B cell (primary cell): ENCODE measurements around the gene PROM1. TPM values are rescaled to one million over a fixed set of nuclear protein-coding genes. Genes with fewer than 3 reads are reported as not detected.

Experiments
- ATAC-seq: fragments of 200-7000 bp; cut with Tn5 transposase; one replicate; pipeline ENCODE4 v1.10.0; 2021; ENCODE audit warnings: low read depth, mild to moderate bottlenecking, moderate number of reproducible peaks, moderate library complexity
- CTCF ChIA-PET: fragments of 350-600 bp; sonication (Branson Sonifier 250); formaldehyde crosslinking; loops from one replicate; lab custom pipeline; 2021; ENCODE audit warnings: antibody characterized with exemption, inconsistent platforms; lab: Charles Lee
- POLR2A ChIA-PET: fragments of 350-600 bp; sonication (Branson Sonifier 250); formaldehyde crosslinking; loops from one replicate; lab custom pipeline; 2021; ENCODE audit warnings: antibody characterized with exemption; lab: Charles Lee
- DNase-seq: peaks from one replicate; pipeline ENCODE4 v3.0.0; 2013
- H2AFZ ChIP-seq: 2 replicates; pipeline ENCODE4 v1.6.1; 2012; ENCODE audit warnings: mild to moderate bottlenecking, low read depth, low read length; ENCODE audit not compliant: insufficient read depth, poor library complexity, severe bottlenecking
- H3K27ac ChIP-seq, 2 donors: 1 replicate in 1 of 2; 2 replicates in 1 of 2; pipeline ENCODE4 v1.5.1; 2012 to 2013; ENCODE audit warnings: low read length in 2 of 2, mild to moderate bottlenecking in 2 of 2, moderate library complexity in 1 of 2
- H3K27me3 ChIP-seq, 4 experiments: fragments of 200-600 bp in 1 of 4; sonication (generic) in 1 of 4; replicated peaks in 1 of 4; 1 replicate in 2 of 4; 2 replicates in 2 of 4; pipeline versions ENCODE4 v1.6.1 to v1.7.0; 2013 to 2016; ENCODE audit warnings: low read length in 3 of 4, mild to moderate bottlenecking in 2 of 4, mixed read lengths in 1 of 4, moderate library complexity in 1 of 4; ENCODE audit not compliant: insufficient read depth in 4 of 4, control insufficient read depth in 3 of 4; ENCODE audit errors: control extremely low read depth in 1 of 4
- H3K36me3 ChIP-seq, 2 experiments: replicated peaks in 1 of 2; 1 replicate in 1 of 2; 2 replicates in 1 of 2; pipeline versions ENCODE4 v1.6.1 to v1.7.1; 2013; ENCODE audit warnings: low read length in 1 of 2; ENCODE audit not compliant: insufficient read depth in 2 of 2, control insufficient read depth in 1 of 2; ENCODE audit errors: control extremely low read depth in 1 of 2, extremely low read depth in 1 of 2
- H3K4me1 ChIP-seq, 2 donors: fragments of 200-600 bp in 1 of 2; sonication (generic) in 1 of 2; 1 replicate in 1 of 2; 2 replicates in 1 of 2; pipeline versions ENCODE4 v1.5.1 to v1.6.1; 2013 to 2017; ENCODE audit warnings: low read length in 2 of 2; ENCODE audit not compliant: control insufficient read depth in 2 of 2, insufficient read depth in 2 of 2
- H3K4me2 ChIP-seq: replicated peaks from 2 replicates; pipeline ENCODE3; 2012; ENCODE audit warnings: mild to moderate bottlenecking, low read depth, low read length; ENCODE audit not compliant: poor library complexity, severe bottlenecking
- H3K4me3 ChIP-seq, 5 experiments: fragments of 200-600 bp in 1 of 5; sonication (generic) in 1 of 5; 1 replicate in 3 of 5; 2 replicates in 2 of 5; pipeline versions ENCODE4 v1.5.1 to v1.7.0; 2011 to 2016; ENCODE audit warnings: low read length in 4 of 5, mild to moderate bottlenecking in 4 of 5, low read depth in 2 of 5, control low read depth in 1 of 5, moderate library complexity in 1 of 5; ENCODE audit not compliant: insufficient read depth in 1 of 5; ENCODE audit errors: control extremely low read depth in 1 of 5, extremely low read depth in 1 of 5
- H3K79me2 ChIP-seq: fragments of 200-600 bp; sonication (generic); one replicate; pipeline ENCODE4 v1.6.0; 2016; ENCODE audit warnings: low read length; ENCODE audit not compliant: control insufficient read depth, insufficient read depth
- H3K9ac ChIP-seq: fragments of 200-600 bp; sonication (generic); 2 replicates; pipeline ENCODE4 v1.6.1; 2017; ENCODE audit warnings: mild to moderate bottlenecking, low read length, moderate library complexity
- H3K9me3 ChIP-seq, 3 donors: one replicate each; pipeline versions ENCODE4 v1.6.1 to v1.7.1; 2013; ENCODE audit warnings: low read length in 2 of 3; ENCODE audit not compliant: control insufficient read depth in 2 of 3, insufficient read depth in 1 of 3; ENCODE audit errors: control extremely low read depth in 1 of 3
- H4K20me1 ChIP-seq: 2 replicates; pipeline ENCODE4 v1.6.0; 2012; ENCODE audit warnings: mild to moderate bottlenecking, low read length; ENCODE audit not compliant: insufficient read depth, control insufficient read depth, poor library complexity, severe bottlenecking
- H3K27ac Mint-ChIP-seq: one replicate; pipeline ENCODE4 v1.8.0; 2021; ENCODE audit warnings: mixed read lengths
- H3K27me3 Mint-ChIP-seq: one replicate; pipeline ENCODE4 v1.8.0; 2021; ENCODE audit warnings: mixed read lengths
- H3K4me1 Mint-ChIP-seq: one replicate; pipeline ENCODE4 v1.8.0; 2021; ENCODE audit warnings: mixed read lengths
- H3K4me3 Mint-ChIP-seq: one replicate; pipeline ENCODE4 v1.8.0; 2021; ENCODE audit warnings: mixed read lengths
- H3K9me3 Mint-ChIP-seq: one replicate; pipeline ENCODE4 v1.8.0; 2022; ENCODE audit warnings: mixed read lengths; ENCODE audit not compliant: insufficient read depth
- CTCF ChIP-seq: fragments of 200-600 bp; IDR thresholded peaks from one replicate; pipeline ENCODE4 v1.8.0; 2022; ENCODE audit warnings: antibody characterized with exemption, mild to moderate bottlenecking
- EZH2 ChIP-seq: IDR thresholded peaks from 2 replicates; pipeline ENCODE4 v1.6.1; 2012; ENCODE audit warnings: borderline replicate concordance, low read depth, mild to moderate bottlenecking, moderate library complexity, low read length; ENCODE audit not compliant: insufficient read depth, poor library complexity, severe bottlenecking
- WGBS: methylation state at CpG from one replicate; pipeline ENCODE4 v1.1.5; 2013; ENCODE audit warnings: missing lambda C conversion rate; ENCODE audit not compliant: insufficient coverage; 5-methylcytosine and 5-hydroxymethylcytosine counted together
- intact Hi-C: fragments of 100-400 bp; cut with micrococcal nuclease; formaldehyde crosslinking; loops from one replicate; pipeline ENCODE4 v1.10.0; 2022
- polyA plus RNA-seq: library from polyadenylated mRNA; depleted of rRNA; stranded (reverse); fragments of >200 nt; gene quantifications from 2 replicates; pipeline ENCODE4 v1.2.3, GENCODE V29; 2012
- total RNA-seq, 2 donors: library from RNA; stranded (reverse); fragments of 120-200 nt in 1 of 2; gene quantifications; 1 replicate in 1 of 2; 2 replicates in 1 of 2; pipeline versions ENCODE4 v1.2.3 to v1.2.4, GENCODE V29; 2013 to 2022

The PROM1 gene
- total and polyA plus RNA-seq, 2 donors (not counting 1 experiment from before 2014, with no cell fraction given): 0.04 TPM; not detected in 1

DNA sequence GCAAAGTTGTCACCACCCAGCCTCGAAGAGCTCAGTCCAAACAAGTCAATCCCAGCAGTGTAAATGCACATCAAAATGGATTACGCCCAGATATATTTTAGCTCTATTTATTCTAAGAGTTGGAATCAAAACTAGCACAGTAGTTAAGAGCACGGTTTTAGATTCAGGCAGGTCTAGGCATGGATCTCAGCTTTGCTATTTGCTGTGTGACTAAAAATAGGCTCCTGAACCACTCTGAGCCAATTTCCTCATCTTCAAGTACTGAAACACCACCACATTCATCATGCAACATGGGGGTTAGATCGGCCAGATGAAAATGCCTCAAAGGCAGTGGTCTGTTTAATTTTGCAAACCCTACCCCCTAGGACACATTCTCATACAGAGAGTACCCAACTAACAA, 65.0 kb downstream of the PROM1 start:
- intact Hi-C loops: no loop called here
- Histone ChIP-seq H3K79me2 (no peaks in the 10 kb centered on the region), H2AFZ (no peak overlapping the region), H3K9ac (no peak overlapping the region), H3K27me3 (no peaks in the 10 kb centered on the region), H3K36me3 (no peaks in the 10 kb centered on the region), H3K4me2 (no peak overlapping the region), H3K9me3 (no peaks in the 10 kb centered on the region), H3K4me1 (no peaks in the 10 kb centered on the region), H3K4me3 (no peak overlapping the region), H3K27ac (no peak overlapping the region), H4K20me1 (no peaks in the 10 kb centered on the region)
- ATAC-seq: no peak
- ChIA-PET POLR2A (no interaction called here), CTCF (interaction anchor here (0.7 to 4.3 kb wide), 4 partner anchors 9 to 247 kb away, joined by 3 to 23 read pairs (median 9); no protein-coding TSS in a partner anchor)
- Mint-ChIP-seq H3K4me3 (no peak overlapping the region), H3K9me3 (no peaks in the 10 kb centered on the region), H3K27ac (no peak overlapping the region), H3K27me3 (peaks cover 18% of the 10 kb centered on the region), H3K4me1 (no peaks in the 10 kb centered on the region)
- no CpG with 5 or more reads among the region's 4 CpGs for WGBS
- DNase-seq: no peak
- no peak for TF ChIP-seq CTCF
- no peak for TF ChIP-seq EZH2

GRCh38 chr4:16018061-16018676, 65.7 kb downstream of the PROM1 start:
- ATAC-seq (no peak), DNase-seq (no peak)
- TF ChIP-seq CTCF: no peak
- no peak for TF ChIP-seq EZH2
- Mint-ChIP-seq H3K27ac (no peak overlapping the region), H3K4me1 (no peaks in the 10 kb centered on the region), H3K9me3 (no peaks in the 10 kb centered on the region), H3K4me3 (no peak overlapping the region), H3K27me3 (peaks cover 18% of the 10 kb centered on the region)
- Histone ChIP-seq H3K27ac (no peak overlapping the region), H3K79me2 (no peaks in the 10 kb centered on the region), H2AFZ (no peak overlapping the region), H3K9me3 (no peaks in the 10 kb centered on the region), H3K4me3 (no peak overlapping the region), H3K4me1 (no peaks in the 10 kb centered on the region), H3K9ac (no peak overlapping the region), H3K4me2 (no peak overlapping the region), H3K36me3 (no peaks in the 10 kb centered on the region), H4K20me1 (no peaks in the 10 kb centered on the region), H3K27me3 (no peaks in the 10 kb centered on the region)
- intact Hi-C loops: no loop called here
- WGBS: 92% methylated on average over 6 of the region's 8 CpGs
- POLR2A ChIA-PET: no interaction called here
- CTCF ChIA-PET: interaction anchor here (0.7 to 4.3 kb wide), 5 partner anchors 10 to 247 kb away, joined by 3 to 23 read pairs (median 7); no protein-coding TSS in a partner anchor
